Endothelial cell of umbilical vein (primary cell): ENCODE results near the gene R3HDM2. TPM values are rescaled to one million over a fixed set of nuclear protein-coding genes. Genes with fewer than 3 reads are reported as not detected.
A peak's percentile ranks its signal among the peaks of the same experiment; 100 is the strongest.
"Not testable (repeated sequence)": the region's sequence is repeated elsewhere in the genome, so short reads cannot be mapped to it uniquely, and the experiment has no call there.

ENCODE experiments used
- BruUV-seq: library from RNA; stranded (reverse); fragments of 400-500 nt; replicated peaks from 2 replicates; lab custom pipeline; 2021; lab: Mats Ljungman, UMichigan
- CTCF ChIA-PET: fragments of 300-600, 350-600 bp; sonication (Branson Sonifier 250); formaldehyde crosslinking; loops from one replicate; lab custom pipeline; 2021; ENCODE audit warnings: antibody characterized with exemption, inconsistent platforms; lab: Charles Lee
- POLR2A ChIA-PET: fragments of 300-600, 350-600 bp; sonication (Branson Sonifier 250); formaldehyde crosslinking; loops from one replicate; lab custom pipeline; 2021; ENCODE audit warnings: antibody characterized with exemption, inconsistent platforms; lab: Charles Lee
- DNase-seq: peaks from one replicate; pipeline ENCODE4 v3.0.0-alpha.2; 2011; ENCODE audit warnings: low read depth, low spot score
- FAIRE-seq: peaks from 2 replicates; lab custom pipeline; 2011; peaks lifted over from hg19 to GRCh38; lab: Jason Lieb, UNC
- H2AFZ ChIP-seq: 2 replicates; pipeline ENCODE4 v1.6.0; 2012; ENCODE audit warnings: low read depth, low read length, control low read depth, inconsistent platforms
- H3K27ac ChIP-seq: 2 replicates; pipeline ENCODE4 v1.5.1; 2011; ENCODE audit warnings: low read depth, mild to moderate bottlenecking, control low read depth, low read length, moderate library complexity; ENCODE audit not compliant: insufficient read depth
- H3K27me3 ChIP-seq, 2 experiments: 2 replicates each; pipeline versions ENCODE4 v1.6.0 to v1.6.1; 2011; ENCODE audit warnings: low read length in 2 of 2, mixed read lengths in 1 of 2; ENCODE audit not compliant: control insufficient read depth in 2 of 2, insufficient read depth in 2 of 2
- H3K36me3 ChIP-seq, 2 experiments: 2 replicates in 1 of 2; 3 replicates in 1 of 2; pipeline ENCODE4 v1.5.1; 2011; ENCODE audit warnings: low read length in 2 of 2, mild to moderate bottlenecking in 1 of 2, moderate library complexity in 1 of 2; ENCODE audit not compliant: control insufficient read depth in 2 of 2, insufficient read depth in 2 of 2; ENCODE audit errors: extremely low read depth in 1 of 2
- H3K4me1 ChIP-seq: 3 replicates; pipeline ENCODE4 v1.5.1; 2011; ENCODE audit warnings: mild to moderate bottlenecking, low read length; ENCODE audit not compliant: control insufficient read depth, insufficient read depth; ENCODE audit errors: extremely low read depth
- H3K4me2 ChIP-seq: 2 replicates; pipeline ENCODE4 v1.6.1; 2011; ENCODE audit warnings: low read length, control low read depth, mixed read lengths; ENCODE audit not compliant: insufficient read depth
- H3K4me3 ChIP-seq, 3 experiments: fragments of 200-600 bp in 1 of 3; sonication (generic), shearing (Covaris generic) in 1 of 3; replicated peaks in 1 of 3; 2 replicates each; pipeline ENCODE4 v1.5.1; 2011 to 2016; ENCODE audit warnings: control low read depth in 3 of 3, low read length in 3 of 3, mild to moderate bottlenecking in 2 of 3, inconsistent platforms in 1 of 3, low read depth in 1 of 3, moderate library complexity in 1 of 3; ENCODE audit not compliant: insufficient read depth in 1 of 3
- H3K79me2 ChIP-seq: 2 replicates; pipeline ENCODE4 v1.6.0; 2012; ENCODE audit warnings: low read length, inconsistent platforms; ENCODE audit not compliant: control insufficient read depth, insufficient read depth
- H3K9ac ChIP-seq: replicated peaks from 2 replicates; pipeline ENCODE3; 2011; ENCODE audit warnings: low read length, control low read depth; ENCODE audit not compliant: insufficient read depth; ENCODE audit errors: extremely low read depth
- H3K9me1 ChIP-seq: replicated peaks from 3 replicates; pipeline ENCODE4 v1.6.0; 2011; ENCODE audit warnings: mild to moderate bottlenecking, low read length; ENCODE audit not compliant: control insufficient read depth, insufficient read depth; ENCODE audit errors: extremely low read depth
- H3K9me3 ChIP-seq: replicated peaks from 2 replicates; pipeline ENCODE4 v1.5.1; 2012; ENCODE audit warnings: low read length, inconsistent platforms; ENCODE audit not compliant: control insufficient read depth, insufficient read depth
- H4K20me1 ChIP-seq: replicated peaks from 2 replicates; pipeline ENCODE3; 2011; ENCODE audit warnings: mild to moderate bottlenecking, low read length; ENCODE audit not compliant: control insufficient read depth, insufficient read depth; ENCODE audit errors: extremely low read depth
- EZH2 ChIP-seq: IDR thresholded peaks from 2 replicates; pipeline ENCODE4 v1.6.1; 2012; ENCODE audit warnings: borderline replicate concordance, low read depth, mild to moderate bottlenecking, moderate library complexity, low read length, inconsistent platforms; ENCODE audit not compliant: severe bottlenecking
- MAX ChIP-seq: IDR thresholded peaks from 2 replicates; pipeline ENCODE4 v1.6.1; 2011; ENCODE audit not compliant: insufficient read depth, insufficient read length
- MYC ChIP-seq: IDR thresholded peaks from one replicate; pipeline ENCODE4 v1.6.1; 2011; ENCODE audit warnings: mild to moderate bottlenecking, low read depth, low read length
- POLR2AphosphoS5 ChIP-seq: IDR thresholded peaks from 2 replicates; pipeline ENCODE4 v1.6.1; 2012; ENCODE audit warnings: low read depth, mild to moderate bottlenecking, control low read depth, low read length, moderate library complexity; ENCODE audit not compliant: insufficient read depth
- dilution Hi-C: fragments of 300-500 bp; cut with MboI; formaldehyde crosslinking; loops from one replicate; pipeline ENCODE4 v1.15.0; 2019; ENCODE audit warnings: low sequenced_read_pairs; ENCODE audit not compliant: extremely low pct_ligation_motif_present
- intact Hi-C: fragments of 100-400 bp; cut with micrococcal nuclease; formaldehyde crosslinking; loops from one replicate; pipeline ENCODE4 v1.10.0; 2022
- polyA plus RNA-seq, 4 experiments: library from polyadenylated mRNA; depleted of rRNA in 3 of 4; stranded (reverse) in 3 of 4; unstranded in 1 of 4; fragments of >200 nt; gene quantifications; 2 replicates each; pipeline versions ENCODE4 v1.2.1 to v1.2.3, GENCODE V29; 2011 to 2012; ENCODE audit warnings: missing spikeins in 1 of 4
- total RNA-seq: library from RNA; stranded (reverse); gene quantifications from 2 replicates; pipeline ENCODE4 v1.2.3, GENCODE V29; 2021
- TF ChIP-seq, protein P1 (sequence below), 2 donors: IDR thresholded peaks; 1 replicate in 1 of 2; 2 replicates in 1 of 2; pipeline ENCODE4 v1.5.1; 2011; ENCODE audit warnings: low read length in 2 of 2, mild to moderate bottlenecking in 2 of 2, moderate library complexity in 2 of 2, control low read depth in 1 of 2, inconsistent platforms in 1 of 2, low read depth in 1 of 2; ENCODE audit not compliant: insufficient read depth in 1 of 2; ENCODE audit errors: extremely low read depth in 1 of 2

The R3HDM2 gene
- total and polyA plus RNA-seq, 2 donors (not counting 3 experiments of a cell fraction or from before 2014, with no cell fraction given), result 26.1 to 31.3 TPM

DNA sequence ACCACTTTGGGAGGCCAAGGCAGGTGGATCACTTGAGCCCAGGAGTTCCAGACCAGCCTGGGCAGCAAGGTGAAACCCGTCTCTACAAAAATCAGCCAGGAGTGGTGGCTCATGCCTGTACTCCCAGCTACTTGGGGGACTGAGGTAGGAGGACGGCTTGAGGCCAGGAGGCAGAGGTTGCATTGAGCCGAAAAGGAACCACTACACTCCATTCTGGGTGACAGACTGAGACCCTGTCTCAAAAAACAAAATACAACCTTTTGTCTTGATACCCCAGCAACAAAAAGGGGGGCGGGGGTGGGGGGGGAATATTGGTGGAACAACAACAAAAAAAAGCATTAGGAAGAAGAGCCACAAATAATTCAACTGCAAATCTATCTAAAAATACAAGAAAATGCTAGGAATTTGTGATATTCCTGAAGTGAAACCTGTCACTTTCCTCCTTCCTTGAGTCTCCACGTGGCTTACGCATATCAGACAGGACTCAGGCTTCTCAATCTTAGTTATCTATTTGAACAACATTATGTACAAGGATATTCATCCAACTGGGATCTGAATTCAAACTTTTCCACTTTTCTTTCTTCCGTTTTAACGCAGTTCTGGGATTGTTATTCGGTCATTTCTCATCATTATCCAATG lies 1.3 kb downstream of the R3HDM2 start:
- H3K27me3 ChIP-seq, result no peaks in the 10 kb centered on the region
- TF ChIP-seq MAX (peak; percentile 43), EZH2 (no peak)
- peaks cover 21% of the 10 kb centered on the region for H3K79me2 ChIP-seq
- DNase-seq (no peak), FAIRE-seq (no peak)
- peak overlapping the region; percentile 82 for H3K9ac ChIP-seq
- H3K4me3 ChIP-seq, result peak overlapping the region; percentile 29 to 75 (median 69)
- H3K27ac ChIP-seq, result peak overlapping the region; percentile 64
- no peaks in the 10 kb centered on the region for H3K9me3 ChIP-seq
- H3K4me2 ChIP-seq, result peak overlapping the region; percentile 93
- no peaks in the 10 kb centered on the region for H3K36me3 ChIP-seq
- dilution Hi-C loops, result no loop called here
- BruUV-seq, result TSS peak; percentile 67
- H4K20me1 ChIP-seq, result no peaks in the 10 kb centered on the region
- ChIA-PET CTCF (interaction anchor here (1.0 to 2.2 kb wide), 7 partner anchors 9 to 122 kb away, joined by 3 to 12 read pairs (median 7); partner anchors contain the start of genes GLI1 and INHBE), POLR2A (interaction anchor here (0.6 kb wide), 1 partner anchor 16 kb away, joined by 4 read pairs; no protein-coding TSS in a partner anchor)
- H3K9me1 ChIP-seq, result no peaks in the 10 kb centered on the region
- H2AFZ ChIP-seq, result peak overlapping the region; percentile 16
- H3K4me1 ChIP-seq, result peaks cover 6% of the 10 kb centered on the region
- intact Hi-C loops, result loop anchor here (2.0 to 5.0 kb wide), 2 partner anchors 23 to 122 kb away; no protein-coding TSS in a partner anchor

DNA sequence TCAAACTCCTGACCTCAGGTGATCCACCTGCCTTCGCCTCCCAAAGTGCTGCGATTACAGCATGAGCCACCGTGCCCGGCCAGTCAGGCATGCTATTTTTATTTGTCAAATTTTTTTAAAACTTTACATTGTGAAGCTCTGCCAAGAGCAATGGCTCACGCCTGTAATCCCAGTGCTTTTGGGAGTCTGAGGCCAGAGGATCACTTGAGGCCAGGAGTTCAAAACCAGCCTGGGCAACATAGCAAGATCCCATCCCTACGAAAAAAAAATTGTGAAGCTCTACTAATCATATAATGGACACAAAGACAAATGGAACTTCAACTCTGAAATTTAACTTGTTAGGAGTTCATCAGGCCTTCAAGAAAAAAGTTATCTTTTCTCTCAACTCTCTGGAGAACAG lies 1.9 kb downstream of the R3HDM2 start:
- TF ChIP-seq POLR2AphosphoS5 (no peak), MAX (no peak), MYC (no peak), EZH2 (no peak)
- TF ChIP-seq, protein P1, sequence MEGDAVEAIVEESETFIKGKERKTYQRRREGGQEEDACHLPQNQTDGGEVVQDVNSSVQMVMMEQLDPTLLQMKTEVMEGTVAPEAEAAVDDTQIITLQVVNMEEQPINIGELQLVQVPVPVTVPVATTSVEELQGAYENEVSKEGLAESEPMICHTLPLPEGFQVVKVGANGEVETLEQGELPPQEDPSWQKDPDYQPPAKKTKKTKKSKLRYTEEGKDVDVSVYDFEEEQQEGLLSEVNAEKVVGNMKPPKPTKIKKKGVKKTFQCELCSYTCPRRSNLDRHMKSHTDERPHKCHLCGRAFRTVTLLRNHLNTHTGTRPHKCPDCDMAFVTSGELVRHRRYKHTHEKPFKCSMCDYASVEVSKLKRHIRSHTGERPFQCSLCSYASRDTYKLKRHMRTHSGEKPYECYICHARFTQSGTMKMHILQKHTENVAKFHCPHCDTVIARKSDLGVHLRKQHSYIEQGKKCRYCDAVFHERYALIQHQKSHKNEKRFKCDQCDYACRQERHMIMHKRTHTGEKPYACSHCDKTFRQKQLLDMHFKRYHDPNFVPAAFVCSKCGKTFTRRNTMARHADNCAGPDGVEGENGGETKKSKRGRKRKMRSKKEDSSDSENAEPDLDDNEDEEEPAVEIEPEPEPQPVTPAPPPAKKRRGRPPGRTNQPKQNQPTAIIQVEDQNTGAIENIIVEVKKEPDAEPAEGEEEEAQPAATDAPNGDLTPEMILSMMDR (IDR thresholded peaks at IDR 0.05; ENCODE audit: extremely low read depth in 1 of 2, insufficient read depth in 1 of 2, low read depth in 1 of 2, low read length in 2 of 2), result no peak
- Histone ChIP-seq H3K9me1 (no peaks in the 10 kb centered on the region), H3K4me3 (no peak overlapping the region), H3K4me1 (peaks cover 6% of the 10 kb centered on the region), H3K79me2 (peaks cover 21% of the 10 kb centered on the region), H3K9ac (no peak overlapping the region), H4K20me1 (no peaks in the 10 kb centered on the region), H3K36me3 (no peaks in the 10 kb centered on the region), H3K27ac (no peak overlapping the region), H3K9me3 (no peaks in the 10 kb centered on the region), H3K27me3 (no peaks in the 10 kb centered on the region), H3K4me2 (no peak overlapping the region), H2AFZ (no peak overlapping the region)
- intact Hi-C loops (no loop called here), dilution Hi-C loops (no loop called here)
- ChIA-PET CTCF (interaction anchor here (1.5 to 2.2 kb wide), 3 partner anchors 23 to 119 kb away, joined by 3 to 12 read pairs (median 7); partner anchors contain the start of gene INHBE), POLR2A (no interaction called here)
- no TSS peak for BruUV-seq
- FAIRE-seq (no peak), DNase-seq (no peak)

DNA sequence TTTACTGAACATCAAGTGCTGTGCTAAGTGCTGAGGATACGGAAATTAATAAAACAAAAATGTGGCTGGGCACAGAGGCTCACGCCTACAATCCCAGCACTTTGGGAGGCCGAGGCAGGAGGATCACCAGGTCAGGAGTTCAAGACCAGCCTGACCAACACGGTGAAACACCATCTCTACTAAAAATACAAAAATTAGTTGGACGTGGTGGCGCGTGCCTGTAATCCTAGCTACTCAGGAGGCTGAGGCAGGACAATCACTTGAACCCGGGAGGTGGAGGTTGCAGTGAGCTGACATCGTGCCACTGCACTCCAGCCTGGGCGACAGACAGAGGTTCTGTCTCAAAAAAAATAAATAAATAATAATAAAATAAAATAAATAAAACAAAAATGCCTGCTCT lies 3.9 kb downstream of the R3HDM2 start:
- not testable (repeated sequence) for H3K4me2 ChIP-seq

More for the DNA sequence above, 3.9 kb downstream of the R3HDM2 start:
- intact Hi-C loops, H3K4me1 ChIP-seq, H3K36me3 ChIP-seq, H3K9ac ChIP-seq, CTCF ChIA-PET, H3K4me3 ChIP-seq, dilution Hi-C loops, H2AFZ ChIP-seq, H3K27me3 ChIP-seq, DNase-seq, H3K27ac ChIP-seq, H4K20me1 ChIP-seq, H3K9me1 ChIP-seq, BruUV-seq, POLR2A ChIA-PET, H3K9me3 ChIP-seq, FAIRE-seq: not testable (repeated sequence)
- peaks cover 23% of the 10 kb centered on the region for H3K79me2 ChIP-seq
